PC-3 (cell line): Measurements from ENCODE around the gene ADAMTSL3. TPM values are rescaled to one million over a fixed set of nuclear protein-coding genes. Genes with fewer than 3 reads are reported as not detected.

Source experiments
- ATAC-seq: fragments of 200-7000 bp; cut with Tn5 transposase; 2 replicates; pipeline ENCODE4 v1.9.1; 2020; ENCODE audit warnings: mild to moderate bottlenecking, moderate library complexity
- BruUV-seq: library from RNA; stranded (reverse); fragments of 400-500 nt; replicated peaks from 2 replicates; lab custom pipeline; 2021; lab: Mats Ljungman, UMichigan
- CTCF ChIA-PET: fragments of 300-600 bp; sonication (Branson Sonifier 250); formaldehyde crosslinking; loops from one replicate; lab custom pipeline; 2022; ENCODE audit warnings: antibody characterized with exemption; lab: Charles Lee
- POLR2A ChIA-PET: fragments of 300-600 bp; sonication (Branson Sonifier 250); formaldehyde crosslinking; loops from one replicate; lab custom pipeline; 2022; ENCODE audit warnings: antibody characterized with exemption; ENCODE audit not compliant: unreplicated experiment; lab: Charles Lee
- DNase-seq: peaks from one replicate; pipeline ENCODE4 v3.0.0-alpha.2; 2015
- H2AFZ ChIP-seq: fragments of 300-600 bp; sonication (generic); 2 replicates; pipeline ENCODE4 v1.6.0; 2016; ENCODE audit warnings: antibody characterized with exemption, low read length
- H3F3A ChIP-seq: fragments of 300-600 bp; sonication (generic); one replicate; pipeline ENCODE4 v1.6.0; 2017; ENCODE audit warnings: antibody characterized with exemption, low read length, control low read depth, mild to moderate bottlenecking; ENCODE audit not compliant: unreplicated experiment
- H3K27ac ChIP-seq: fragments of 300-600 bp; sonication (generic); 2 replicates; pipeline ENCODE4 v1.5.1; 2016; ENCODE audit warnings: mild to moderate bottlenecking, low read length
- H3K27me3 ChIP-seq: fragments of 300-600 bp; sonication (generic); 2 replicates; pipeline ENCODE4 v1.6.1; 2016; ENCODE audit warnings: low read length, mixed read lengths
- H3K36me3 ChIP-seq: fragments of 300-600 bp; sonication (generic); 2 replicates; pipeline ENCODE4 v1.6.1; 2016; ENCODE audit warnings: low read depth, mixed run types, low read length, mixed read lengths
- H3K4me1 ChIP-seq: fragments of 300-600 bp; sonication (generic); 2 replicates; pipeline ENCODE4 v1.5.1; 2016; ENCODE audit warnings: low read length; ENCODE audit not compliant: insufficient read depth
- H3K4me2 ChIP-seq: fragments of 300-600 bp; sonication (generic); 2 replicates; pipeline ENCODE4 v1.6.0; 2016; ENCODE audit warnings: low read length
- H3K4me3 ChIP-seq: fragments of 300-600 bp; sonication (generic); 2 replicates; pipeline ENCODE4 v1.5.1; 2016; ENCODE audit warnings: mild to moderate bottlenecking, low read length, mixed read lengths
- H3K79me2 ChIP-seq: fragments of 300-600 bp; sonication (generic); 2 replicates; pipeline ENCODE4 v1.6.1; 2017; ENCODE audit warnings: low read length, mixed read lengths
- H3K9ac ChIP-seq: fragments of 300-600 bp; sonication (generic); 2 replicates; pipeline ENCODE4 v1.6.0; 2016; ENCODE audit warnings: mild to moderate bottlenecking, low read length
- H3K9me2 ChIP-seq: fragments of 300-600 bp; sonication (generic); replicated peaks from 2 replicates; pipeline ENCODE4 v1.6.1; 2016; ENCODE audit warnings: mixed run types, low read length, mixed read lengths
- H3K9me3 ChIP-seq: fragments of 300-600 bp; sonication (generic); 2 replicates; pipeline ENCODE4 v1.6.1; 2016; ENCODE audit warnings: low read length, mixed read lengths
- H4K20me1 ChIP-seq: fragments of 300-600 bp; sonication (generic); 2 replicates; pipeline ENCODE4 v1.6.1; 2016; ENCODE audit warnings: low read length, mixed read lengths
- EZH2 ChIP-seq: fragments of 300-600 bp; sonication (generic); IDR thresholded peaks from one replicate; pipeline ENCODE4 v1.6.1; 2017; ENCODE audit warnings: antibody characterized with exemption, mild to moderate bottlenecking, low read length; ENCODE audit not compliant: unreplicated experiment
- EZH2phosphoT487 ChIP-seq: fragments of 300-600 bp; sonication (generic); IDR thresholded peaks from 2 replicates; pipeline ENCODE4 v1.6.1; 2018; ENCODE audit warnings: mild to moderate bottlenecking, antibody characterized with exemption, low read length, borderline replicate concordance
- intact Hi-C: fragments of 100-400 bp; cut with micrococcal nuclease; formaldehyde crosslinking; loops from 2 replicates; pipeline ENCODE4 v1.9.0; 2023
- total RNA-seq: library from RNA; depleted of rRNA; stranded (reverse); fragments of >200 nt; gene quantifications from 2 replicates; pipeline ENCODE4 v1.2.3, GENCODE V29; 2014
- TF ChIP-seq, protein P1 (sequence below): fragments of 300-600 bp; sonication (generic); conservative IDR thresholded peaks from 2 replicates; pipeline ENCODE4 v1.5.1; 2017; ENCODE audit warnings: antibody characterized with exemption, low read depth, mild to moderate bottlenecking, low read length

Gene ADAMTSL3
- total RNA-seq, 1 experiment from 2014 or later = 7.9 TPM

DNA sequence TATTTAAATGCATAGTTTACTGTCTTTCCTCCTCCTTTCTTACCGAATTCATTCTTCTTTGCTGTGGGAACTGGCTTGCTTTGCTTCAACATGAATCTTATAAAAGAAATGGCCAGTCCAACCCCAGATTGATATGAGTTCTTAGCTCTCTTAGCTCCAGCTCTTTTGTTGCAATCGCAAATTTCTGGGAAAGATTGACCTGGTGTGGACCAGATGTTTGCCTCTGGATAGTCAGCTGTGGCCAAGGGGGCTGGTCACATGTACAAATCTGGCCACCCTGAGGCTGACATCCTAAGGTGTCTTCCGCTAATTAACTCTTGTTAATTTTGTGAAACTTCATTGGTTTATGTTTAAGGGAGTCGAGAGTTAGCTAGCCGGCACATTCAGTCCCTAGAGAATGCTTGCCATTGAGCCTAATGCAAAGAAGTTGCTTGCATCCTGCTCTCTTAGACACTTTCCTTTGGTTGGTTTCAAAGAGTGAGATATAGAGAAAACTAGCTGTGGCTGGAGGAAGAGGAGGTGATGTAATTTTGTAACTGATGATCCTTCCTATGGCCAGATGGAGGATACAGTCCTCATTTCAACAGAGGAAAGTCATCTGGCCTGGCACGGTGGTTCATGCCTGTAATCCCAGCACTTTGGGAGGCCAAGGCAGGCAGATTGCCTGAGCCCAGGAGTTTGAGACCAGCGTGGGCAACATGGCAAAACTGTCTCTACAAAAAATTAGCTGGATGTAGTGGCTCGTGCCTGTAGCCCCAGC is 162.4 kb downstream of the ADAMTSL3 start:
- no peak for TF ChIP-seq EZH2phosphoT487
- TF ChIP-seq, protein P1, sequence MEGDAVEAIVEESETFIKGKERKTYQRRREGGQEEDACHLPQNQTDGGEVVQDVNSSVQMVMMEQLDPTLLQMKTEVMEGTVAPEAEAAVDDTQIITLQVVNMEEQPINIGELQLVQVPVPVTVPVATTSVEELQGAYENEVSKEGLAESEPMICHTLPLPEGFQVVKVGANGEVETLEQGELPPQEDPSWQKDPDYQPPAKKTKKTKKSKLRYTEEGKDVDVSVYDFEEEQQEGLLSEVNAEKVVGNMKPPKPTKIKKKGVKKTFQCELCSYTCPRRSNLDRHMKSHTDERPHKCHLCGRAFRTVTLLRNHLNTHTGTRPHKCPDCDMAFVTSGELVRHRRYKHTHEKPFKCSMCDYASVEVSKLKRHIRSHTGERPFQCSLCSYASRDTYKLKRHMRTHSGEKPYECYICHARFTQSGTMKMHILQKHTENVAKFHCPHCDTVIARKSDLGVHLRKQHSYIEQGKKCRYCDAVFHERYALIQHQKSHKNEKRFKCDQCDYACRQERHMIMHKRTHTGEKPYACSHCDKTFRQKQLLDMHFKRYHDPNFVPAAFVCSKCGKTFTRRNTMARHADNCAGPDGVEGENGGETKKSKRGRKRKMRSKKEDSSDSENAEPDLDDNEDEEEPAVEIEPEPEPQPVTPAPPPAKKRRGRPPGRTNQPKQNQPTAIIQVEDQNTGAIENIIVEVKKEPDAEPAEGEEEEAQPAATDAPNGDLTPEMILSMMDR = no peak
- TF ChIP-seq EZH2 = no peak
- no peak overlapping the region for H3K4me2 ChIP-seq
- no peaks in the 10 kb centered on the region for H3K27me3 ChIP-seq
- no peak overlapping the region for H3K27ac ChIP-seq
- ATAC-seq (no peak), DNase-seq (no peak)
- H4K20me1 ChIP-seq = no peaks in the 10 kb centered on the region
- no TSS peak for BruUV-seq
- H3F3A ChIP-seq = no peaks in the 10 kb centered on the region
- ChIA-PET POLR2A (no interaction called here), CTCF (no interaction called here)
- H3K9ac ChIP-seq = no peak overlapping the region
- H3K36me3 ChIP-seq = no peaks in the 10 kb centered on the region
- no peaks in the 10 kb centered on the region for H3K9me3 ChIP-seq
- intact Hi-C loops = loop anchor here (2.0 kb wide), 1 partner anchor 14 kb away; no protein-coding TSS in a partner anchor
- no peaks in the 10 kb centered on the region for H3K9me2 ChIP-seq
- no peak overlapping the region for H2AFZ ChIP-seq
- no peak overlapping the region for H3K4me3 ChIP-seq
- peaks cover 17% of the 10 kb centered on the region for H3K4me1 ChIP-seq
- no peaks in the 10 kb centered on the region for H3K79me2 ChIP-seq

DNA sequence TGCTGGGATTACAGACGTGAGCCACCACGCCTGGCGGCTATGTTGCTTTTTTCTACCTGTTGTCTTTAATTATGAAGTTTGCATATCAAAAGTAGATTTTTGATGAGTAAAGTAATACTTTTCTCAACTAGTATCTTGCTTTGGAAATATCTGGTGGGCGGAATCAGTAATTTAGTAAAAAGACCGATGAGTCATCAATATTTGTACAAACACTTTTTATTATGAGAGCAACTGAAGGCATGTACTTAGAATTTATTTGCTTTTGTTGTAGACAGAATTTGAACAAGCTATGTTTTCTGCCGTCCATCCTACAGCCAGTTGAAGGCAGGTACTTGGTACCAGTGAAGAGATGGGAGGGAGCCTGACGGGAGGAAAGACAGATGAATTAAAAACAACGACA is 164.7 kb downstream of the ADAMTSL3 start:
- TF ChIP-seq EZH2 (no peak), EZH2phosphoT487 (no peak)
- TF ChIP-seq, protein P1 = no peak
- Histone ChIP-seq H4K20me1 (no peaks in the 10 kb centered on the region), H3K36me3 (no peaks in the 10 kb centered on the region), H2AFZ (no peak overlapping the region), H3K9ac (no peak overlapping the region), H3K9me3 (no peaks in the 10 kb centered on the region), H3K9me2 (no peaks in the 10 kb centered on the region), H3K4me1 (peaks cover 13% of the 10 kb centered on the region), H3F3A (no peaks in the 10 kb centered on the region), H3K4me3 (no peak overlapping the region), H3K27ac (no peak overlapping the region), H3K27me3 (no peaks in the 10 kb centered on the region), H3K4me2 (no peak overlapping the region), H3K79me2 (no peaks in the 10 kb centered on the region)
- ChIA-PET CTCF (no interaction called here), POLR2A (no interaction called here)
- DNase-seq (no peak), ATAC-seq (peak; percentile 24; the same call in 1 of the 2 replicates)
- intact Hi-C loops = no loop called here
- no TSS peak for BruUV-seq

DNA sequence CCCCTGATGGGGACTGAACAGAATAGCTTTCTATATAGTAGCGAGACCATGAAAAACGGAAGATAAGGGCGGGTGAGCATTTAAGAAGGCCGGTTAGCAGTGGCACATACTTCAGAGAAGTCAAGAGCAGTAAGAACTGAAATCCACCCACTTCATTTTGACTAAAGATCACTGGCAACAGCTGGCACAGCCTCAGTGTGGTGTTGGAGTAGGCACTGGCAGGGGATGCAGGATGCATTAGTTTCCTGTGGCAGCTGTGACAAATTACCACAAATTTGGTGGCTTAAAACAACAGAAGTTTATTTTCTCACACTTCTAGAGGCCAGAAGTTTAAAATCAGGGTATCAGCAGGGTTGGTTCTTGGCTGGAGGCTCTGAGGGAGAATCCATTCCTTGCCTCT is 176.5 kb downstream of the ADAMTSL3 start:
- Histone ChIP-seq H3K4me1 (peaks cover 2% of the 10 kb centered on the region; the same call in 1 of the 2 replicates), H3K9ac (no peak overlapping the region), H3F3A (no peaks in the 10 kb centered on the region), H3K9me2 (no peaks in the 10 kb centered on the region), H3K36me3 (no peaks in the 10 kb centered on the region), H2AFZ (no peak overlapping the region), H3K4me3 (no peak overlapping the region), H4K20me1 (no peaks in the 10 kb centered on the region), H3K79me2 (no peaks in the 10 kb centered on the region), H3K4me2 (no peak overlapping the region), H3K27ac (no peak overlapping the region), H3K27me3 (no peaks in the 10 kb centered on the region), H3K9me3 (no peaks in the 10 kb centered on the region)
- no TSS peak for BruUV-seq
- ATAC-seq (no peak), DNase-seq (no peak)
- ChIA-PET POLR2A (no interaction called here), CTCF (interaction anchor here (0.5 kb wide), 1 partner anchor 138 kb away, joined by 10 read pairs; no protein-coding TSS in a partner anchor)
- TF ChIP-seq, protein P1 = no peak
- TF ChIP-seq EZH2 = no peak
- TF ChIP-seq EZH2phosphoT487 = no peak
- intact Hi-C loops = loop anchor here (10.0 kb wide), 1 partner anchor 176 kb away; the partner anchor contains the start of gene ADAMTSL3
